Measurements from ENCODE around the gene ALX4.

DNA sequence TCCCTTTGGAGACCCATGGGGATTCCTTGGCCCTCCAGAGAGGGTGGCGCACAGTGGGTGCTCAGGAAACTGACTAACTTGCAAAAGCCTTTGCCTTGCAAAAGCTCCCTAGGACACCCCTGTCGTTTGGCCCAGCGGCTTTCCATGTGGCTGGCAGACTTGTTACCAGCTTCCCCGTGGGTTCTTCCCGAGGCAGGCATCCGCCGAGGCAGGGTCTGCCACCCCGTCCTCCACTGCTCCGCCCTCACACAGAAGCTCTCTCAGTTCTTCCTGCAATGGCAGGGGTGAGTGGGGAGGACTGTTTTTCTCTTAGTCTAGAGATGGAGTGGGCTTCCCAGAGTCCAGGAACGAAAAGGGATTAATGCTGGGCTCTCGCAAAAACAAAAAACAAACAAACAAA, 23.0 kb downstream of the ALX4 start:
- TF ChIP-seq, protein P1, sequence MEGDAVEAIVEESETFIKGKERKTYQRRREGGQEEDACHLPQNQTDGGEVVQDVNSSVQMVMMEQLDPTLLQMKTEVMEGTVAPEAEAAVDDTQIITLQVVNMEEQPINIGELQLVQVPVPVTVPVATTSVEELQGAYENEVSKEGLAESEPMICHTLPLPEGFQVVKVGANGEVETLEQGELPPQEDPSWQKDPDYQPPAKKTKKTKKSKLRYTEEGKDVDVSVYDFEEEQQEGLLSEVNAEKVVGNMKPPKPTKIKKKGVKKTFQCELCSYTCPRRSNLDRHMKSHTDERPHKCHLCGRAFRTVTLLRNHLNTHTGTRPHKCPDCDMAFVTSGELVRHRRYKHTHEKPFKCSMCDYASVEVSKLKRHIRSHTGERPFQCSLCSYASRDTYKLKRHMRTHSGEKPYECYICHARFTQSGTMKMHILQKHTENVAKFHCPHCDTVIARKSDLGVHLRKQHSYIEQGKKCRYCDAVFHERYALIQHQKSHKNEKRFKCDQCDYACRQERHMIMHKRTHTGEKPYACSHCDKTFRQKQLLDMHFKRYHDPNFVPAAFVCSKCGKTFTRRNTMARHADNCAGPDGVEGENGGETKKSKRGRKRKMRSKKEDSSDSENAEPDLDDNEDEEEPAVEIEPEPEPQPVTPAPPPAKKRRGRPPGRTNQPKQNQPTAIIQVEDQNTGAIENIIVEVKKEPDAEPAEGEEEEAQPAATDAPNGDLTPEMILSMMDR (IDR thresholded peaks at IDR 0.05) = no peak
- no peak for TF ChIP-seq POLR2A (IDR thresholded peaks at IDR 0.05)
